Activated B cell treated with CpG ODN at 0.5 μM for 24 hours (primary cell): ENCODE results near the gene DYNC2H1. TPM values are rescaled to one million over a fixed set of nuclear protein-coding genes. Genes with fewer than 3 reads are reported as not detected.

Source experiments
- ATAC-seq: fragments of 200-7000 bp; cut with Tn5 transposase; one replicate; pipeline ENCODE4 v1.10.0; 2021; ENCODE audit warnings: low read depth, mild to moderate bottlenecking, moderate library complexity
- CTCF ChIA-PET: fragments of 350-600 bp; sonication (Branson Sonifier 250); formaldehyde crosslinking; loops from one replicate; lab custom pipeline; 2021; ENCODE audit warnings: antibody characterized with exemption; lab: Charles Lee
- POLR2A ChIA-PET: fragments of 350-600 bp; sonication (Branson Sonifier 250); formaldehyde crosslinking; loops from one replicate; lab custom pipeline; 2021; ENCODE audit warnings: antibody characterized with exemption; lab: Charles Lee
- DNase-seq: peaks from one replicate; pipeline ENCODE4 v3.0.0; 2022
- H3K27ac Mint-ChIP-seq: one replicate; pipeline ENCODE4 v1.8.0; 2020; ENCODE audit warnings: mixed read lengths
- H3K27me3 Mint-ChIP-seq: one replicate; pipeline ENCODE4 v1.8.0; 2021; ENCODE audit warnings: mixed read lengths
- H3K36me3 Mint-ChIP-seq: one replicate; pipeline ENCODE4 v1.8.0; 2021; ENCODE audit warnings: low read depth, mixed read lengths
- H3K4me1 Mint-ChIP-seq: one replicate; pipeline ENCODE4 v1.8.0; 2021; ENCODE audit warnings: mixed read lengths
- H3K4me3 Mint-ChIP-seq: one replicate; pipeline ENCODE4 v1.8.0; 2020; ENCODE audit warnings: mild to moderate bottlenecking, mixed read lengths
- H3K9me3 Mint-ChIP-seq: one replicate; pipeline ENCODE4 v1.8.0; 2020; ENCODE audit warnings: mixed read lengths
- intact Hi-C: fragments of 100-400 bp; cut with micrococcal nuclease; formaldehyde crosslinking; loops from one replicate; pipeline ENCODE4 v1.15.1; 2024
- total RNA-seq: library from RNA; stranded (reverse); gene quantifications from 2 replicates; pipeline ENCODE4 v1.2.3, GENCODE V29; 2022
- TF ChIP-seq, protein P1 (sequence below): fragments of 200-600 bp; IDR thresholded peaks from one replicate; pipeline ENCODE4 v1.8.0; 2022; ENCODE audit warnings: antibody characterized with exemption, mild to moderate bottlenecking

DYNC2H1 gene
- total RNA-seq, 1 donor from 2014 or later = 3.2 TPM

GRCh38 chr11:103272876-103273275 lies 163.7 kb downstream of the DYNC2H1 start:
- no peak for DNase-seq
- no peak overlapping the region for H3K4me3 Mint-ChIP-seq
- POLR2A ChIA-PET = no interaction called here
- H3K36me3 Mint-ChIP-seq = no peaks in the 10 kb centered on the region
- CTCF ChIA-PET = no interaction called here
- intact Hi-C loops = no loop called here
- TF ChIP-seq, protein P1, sequence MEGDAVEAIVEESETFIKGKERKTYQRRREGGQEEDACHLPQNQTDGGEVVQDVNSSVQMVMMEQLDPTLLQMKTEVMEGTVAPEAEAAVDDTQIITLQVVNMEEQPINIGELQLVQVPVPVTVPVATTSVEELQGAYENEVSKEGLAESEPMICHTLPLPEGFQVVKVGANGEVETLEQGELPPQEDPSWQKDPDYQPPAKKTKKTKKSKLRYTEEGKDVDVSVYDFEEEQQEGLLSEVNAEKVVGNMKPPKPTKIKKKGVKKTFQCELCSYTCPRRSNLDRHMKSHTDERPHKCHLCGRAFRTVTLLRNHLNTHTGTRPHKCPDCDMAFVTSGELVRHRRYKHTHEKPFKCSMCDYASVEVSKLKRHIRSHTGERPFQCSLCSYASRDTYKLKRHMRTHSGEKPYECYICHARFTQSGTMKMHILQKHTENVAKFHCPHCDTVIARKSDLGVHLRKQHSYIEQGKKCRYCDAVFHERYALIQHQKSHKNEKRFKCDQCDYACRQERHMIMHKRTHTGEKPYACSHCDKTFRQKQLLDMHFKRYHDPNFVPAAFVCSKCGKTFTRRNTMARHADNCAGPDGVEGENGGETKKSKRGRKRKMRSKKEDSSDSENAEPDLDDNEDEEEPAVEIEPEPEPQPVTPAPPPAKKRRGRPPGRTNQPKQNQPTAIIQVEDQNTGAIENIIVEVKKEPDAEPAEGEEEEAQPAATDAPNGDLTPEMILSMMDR = no peak
- H3K27ac Mint-ChIP-seq = no peak overlapping the region
- H3K4me1 Mint-ChIP-seq = no peaks in the 10 kb centered on the region
- ATAC-seq = no peak
- no peaks in the 10 kb centered on the region for H3K27me3 Mint-ChIP-seq
- H3K9me3 Mint-ChIP-seq = peaks cover 3% of the 10 kb centered on the region

GRCh38 chr11:103274025-103274424 lies 164.8 kb downstream of the DYNC2H1 start:
- DNase-seq (no peak), ATAC-seq (no peak)
- Mint-ChIP-seq H3K4me1 (no peaks in the 10 kb centered on the region), H3K27me3 (no peaks in the 10 kb centered on the region), H3K36me3 (no peaks in the 10 kb centered on the region), H3K27ac (no peak overlapping the region), H3K4me3 (no peak overlapping the region), H3K9me3 (peaks cover 3% of the 10 kb centered on the region)
- POLR2A ChIA-PET = no interaction called here
- CTCF ChIA-PET = no interaction called here
- TF ChIP-seq, protein P1 = no peak
- intact Hi-C loops = no loop called here

DNA sequence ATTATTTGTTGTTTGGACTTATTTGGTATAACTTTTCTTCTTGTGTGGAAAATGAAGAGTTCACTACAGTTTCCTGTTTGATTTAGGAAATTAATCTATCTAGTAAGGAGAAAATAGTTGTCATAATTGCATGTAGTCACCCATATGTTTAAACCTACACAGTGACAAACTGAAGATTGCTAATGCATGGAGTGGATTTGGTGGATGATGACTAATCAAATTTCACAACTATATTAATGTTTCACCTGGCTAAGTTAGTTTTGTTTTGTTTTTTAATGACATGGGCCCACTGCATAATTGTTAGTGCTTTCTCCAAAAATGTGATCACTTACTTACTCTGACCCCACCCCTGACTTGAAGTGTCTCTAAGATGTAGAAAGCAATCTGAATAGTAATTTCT lies 170.6 kb downstream of the DYNC2H1 start:
- no peaks in the 10 kb centered on the region for H3K36me3 Mint-ChIP-seq
- H3K4me1 Mint-ChIP-seq = no peaks in the 10 kb centered on the region
- H3K27me3 Mint-ChIP-seq = no peaks in the 10 kb centered on the region
- H3K27ac Mint-ChIP-seq = no peak overlapping the region
- ATAC-seq = no peak
- H3K9me3 Mint-ChIP-seq = no peaks in the 10 kb centered on the region
- TF ChIP-seq, protein P1 = no peak
- H3K4me3 Mint-ChIP-seq = no peak overlapping the region
- intact Hi-C loops = no loop called here
- no peak for DNase-seq
- POLR2A ChIA-PET = no interaction called here
- CTCF ChIA-PET = no interaction called here

- H3K27me3 Mint-ChIP-seq = no peaks in the 10 kb centered on the region
- no peak overlapping the region for H3K4me3 Mint-ChIP-seq
- intact Hi-C loops = no loop called here
- no peak for DNase-seq
- ATAC-seq = no peak
- POLR2A ChIA-PET = no interaction called here
- H3K9me3 Mint-ChIP-seq = no peaks in the 10 kb centered on the region
- H3K27ac Mint-ChIP-seq = no peak overlapping the region
- no peaks in the 10 kb centered on the region for H3K4me1 Mint-ChIP-seq
- CTCF ChIA-PET = no interaction called here
- H3K36me3 Mint-ChIP-seq = no peaks in the 10 kb centered on the region
- TF ChIP-seq, protein P1 = no peak
Observed at GRCh38 chr11:103281301-103281700, 172.1 kb downstream of the DYNC2H1 start.

DNA sequence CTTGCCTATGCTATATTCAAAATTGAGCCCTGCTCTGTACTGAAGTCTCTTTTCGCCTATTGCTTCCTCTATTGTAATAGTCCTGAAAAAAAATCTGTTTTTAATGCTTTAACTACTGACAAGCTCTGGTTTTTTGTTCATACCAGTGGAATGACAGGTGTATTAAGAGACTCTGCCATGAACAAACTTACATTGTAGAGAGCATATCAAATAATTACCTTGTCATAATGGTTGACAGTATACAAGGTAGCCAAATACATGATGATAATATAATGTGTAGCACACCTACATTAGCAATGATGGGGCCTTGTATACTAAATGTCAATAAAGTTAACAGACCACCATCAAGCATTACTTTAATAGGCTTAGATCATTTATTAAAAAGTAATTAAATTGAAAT lies 175.0 kb downstream of the DYNC2H1 start:
- no peaks in the 10 kb centered on the region for H3K36me3 Mint-ChIP-seq
- DNase-seq = no peak
- TF ChIP-seq, protein P1 = no peak
- no peaks in the 10 kb centered on the region for H3K4me1 Mint-ChIP-seq
- H3K27ac Mint-ChIP-seq = no peak overlapping the region
- no peaks in the 10 kb centered on the region for H3K9me3 Mint-ChIP-seq
- ChIA-PET CTCF (no interaction called here), POLR2A (no interaction called here)
- intact Hi-C loops = no loop called here
- no peak overlapping the region for H3K4me3 Mint-ChIP-seq
- no peak for ATAC-seq
- no peaks in the 10 kb centered on the region for H3K27me3 Mint-ChIP-seq
